Measurements from ENCODE around the gene LMNB1.
"Not testable (repeated sequence)": the region's sequence is repeated elsewhere in the genome, so short reads cannot be mapped to it uniquely, and the experiment has no call there.

Gene LMNB1

GRCh38 chr5:126852841-126853271, 75.9 kb downstream of the LMNB1 start:
- Histone ChIP-seq H3K27me3 (ENCODE audit: control insufficient read depth, insufficient read depth, low read length) (no peaks in the 10 kb centered on the region), H3K9ac (ENCODE audit: low read length) (no peak overlapping the region), H3K36me3 (ENCODE audit: control insufficient read depth, insufficient read depth, low read length) (no peaks in the 10 kb centered on the region), H3K4me1 (ENCODE audit: control insufficient read depth, insufficient read depth, low read length) (no peaks in the 10 kb centered on the region), H3K4me3 (ENCODE audit: low read length) (no peak overlapping the region), H3K9me3 (ENCODE audit: control insufficient read depth, low read length) (no peaks in the 10 kb centered on the region)

GRCh38 chr5:126853541-126854307, 76.8 kb downstream of the LMNB1 start:
- H3K9me3 ChIP-seq (ENCODE audit: control insufficient read depth, low read length); H3K4me3 ChIP-seq (ENCODE audit: low read length); H3K27me3 ChIP-seq (ENCODE audit: control insufficient read depth, insufficient read depth, low read length); H3K36me3 ChIP-seq (ENCODE audit: control insufficient read depth, insufficient read depth, low read length); H3K4me1 ChIP-seq (ENCODE audit: control insufficient read depth, insufficient read depth, low read length); H3K9ac ChIP-seq (ENCODE audit: low read length): not testable (repeated sequence)

- no peak overlapping the region for H3K9ac ChIP-seq (ENCODE audit: low read length)
- no peaks in the 10 kb centered on the region for H3K9me3 ChIP-seq (ENCODE audit: control insufficient read depth, low read length)
- no peaks in the 10 kb centered on the region for H3K36me3 ChIP-seq (ENCODE audit: control insufficient read depth, insufficient read depth, low read length)
- no peak overlapping the region for H3K4me3 ChIP-seq (ENCODE audit: low read length)
- H3K4me1 ChIP-seq (ENCODE audit: control insufficient read depth, insufficient read depth, low read length) = no peaks in the 10 kb centered on the region
- H3K27me3 ChIP-seq (ENCODE audit: control insufficient read depth, insufficient read depth, low read length) = no peaks in the 10 kb centered on the region
Measured at GRCh38 chr5:126854526-126855110, 77.7 kb downstream of the LMNB1 start.

GRCh38 chr5:126855266-126855665, 78.3 kb downstream of the LMNB1 start:
- Histone ChIP-seq H3K27me3 (ENCODE audit: control insufficient read depth, insufficient read depth, low read length) (no peaks in the 10 kb centered on the region), H3K9ac (ENCODE audit: low read length) (no peak overlapping the region), H3K4me3 (ENCODE audit: low read length) (no peak overlapping the region), H3K36me3 (ENCODE audit: control insufficient read depth, insufficient read depth, low read length) (no peaks in the 10 kb centered on the region), H3K4me1 (ENCODE audit: control insufficient read depth, insufficient read depth, low read length) (no peaks in the 10 kb centered on the region), H3K9me3 (ENCODE audit: control insufficient read depth, low read length) (no peaks in the 10 kb centered on the region)

GRCh38 chr5:126857472-126858410, 80.8 kb downstream of the LMNB1 start:
- H3K4me3 ChIP-seq (ENCODE audit: low read length) = no peak overlapping the region
- no peaks in the 10 kb centered on the region for H3K27me3 ChIP-seq (ENCODE audit: control insufficient read depth, insufficient read depth, low read length)
- no peaks in the 10 kb centered on the region for H3K36me3 ChIP-seq (ENCODE audit: control insufficient read depth, insufficient read depth, low read length)
- H3K9me3 ChIP-seq (ENCODE audit: control insufficient read depth, low read length) = no peaks in the 10 kb centered on the region
- H3K9ac ChIP-seq (ENCODE audit: low read length) = no peak overlapping the region
- H3K4me1 ChIP-seq (ENCODE audit: control insufficient read depth, insufficient read depth, low read length) = no peaks in the 10 kb centered on the region

GRCh38 chr5:126858441-126858840, 81.5 kb downstream of the LMNB1 start:
- H3K9me3 ChIP-seq (ENCODE audit: control insufficient read depth, low read length) = no peaks in the 10 kb centered on the region
- H3K9ac ChIP-seq (ENCODE audit: low read length) = no peak overlapping the region
- no peaks in the 10 kb centered on the region for H3K36me3 ChIP-seq (ENCODE audit: control insufficient read depth, insufficient read depth, low read length)
- H3K4me1 ChIP-seq (ENCODE audit: control insufficient read depth, insufficient read depth, low read length) = no peaks in the 10 kb centered on the region
- H3K4me3 ChIP-seq (ENCODE audit: low read length) = no peak overlapping the region
- no peaks in the 10 kb centered on the region for H3K27me3 ChIP-seq (ENCODE audit: control insufficient read depth, insufficient read depth, low read length)

- H3K36me3 ChIP-seq (ENCODE audit: control insufficient read depth, insufficient read depth, low read length) = no peaks in the 10 kb centered on the region
- H3K4me1 ChIP-seq (ENCODE audit: control insufficient read depth, insufficient read depth, low read length) = no peaks in the 10 kb centered on the region
- no peaks in the 10 kb centered on the region for H3K9me3 ChIP-seq (ENCODE audit: control insufficient read depth, low read length)
- H3K27me3 ChIP-seq (ENCODE audit: control insufficient read depth, insufficient read depth, low read length) = no peaks in the 10 kb centered on the region
- H3K9ac ChIP-seq (ENCODE audit: low read length) = no peak overlapping the region
- H3K4me3 ChIP-seq (ENCODE audit: low read length) = no peak overlapping the region
Measured at GRCh38 chr5:126863402-126863801, 86.5 kb downstream of the LMNB1 start.

- Histone ChIP-seq H3K9me3 (ENCODE audit: control insufficient read depth, low read length) (no peaks in the 10 kb centered on the region), H3K36me3 (ENCODE audit: control insufficient read depth, insufficient read depth, low read length) (no peaks in the 10 kb centered on the region), H3K4me3 (ENCODE audit: low read length) (no peak overlapping the region), H3K9ac (ENCODE audit: low read length) (no peak overlapping the region), H3K4me1 (ENCODE audit: control insufficient read depth, insufficient read depth, low read length) (no peaks in the 10 kb centered on the region), H3K27me3 (ENCODE audit: control insufficient read depth, insufficient read depth, low read length) (no peaks in the 10 kb centered on the region)
Measured at GRCh38 chr5:126864042-126864688, 87.2 kb downstream of the LMNB1 start.

- Histone ChIP-seq H3K4me3 (ENCODE audit: low read length) (no peak overlapping the region), H3K9ac (ENCODE audit: low read length) (no peak overlapping the region), H3K27me3 (ENCODE audit: control insufficient read depth, insufficient read depth, low read length) (no peaks in the 10 kb centered on the region), H3K4me1 (ENCODE audit: control insufficient read depth, insufficient read depth, low read length) (no peaks in the 10 kb centered on the region), H3K36me3 (ENCODE audit: control insufficient read depth, insufficient read depth, low read length) (no peaks in the 10 kb centered on the region), H3K9me3 (ENCODE audit: control insufficient read depth, low read length) (no peaks in the 10 kb centered on the region)
Measured at GRCh38 chr5:126865299-126865698, 88.4 kb downstream of the LMNB1 start.

GRCh38 chr5:126866851-126867636, 90.1 kb downstream of the LMNB1 start:
- no peaks in the 10 kb centered on the region for H3K36me3 ChIP-seq (ENCODE audit: control insufficient read depth, insufficient read depth, low read length)
- no peaks in the 10 kb centered on the region for H3K4me1 ChIP-seq (ENCODE audit: control insufficient read depth, insufficient read depth, low read length)
- no peak overlapping the region for H3K4me3 ChIP-seq (ENCODE audit: low read length)
- H3K27me3 ChIP-seq (ENCODE audit: control insufficient read depth, insufficient read depth, low read length) = no peaks in the 10 kb centered on the region
- no peak overlapping the region for H3K9ac ChIP-seq (ENCODE audit: low read length)
- no peaks in the 10 kb centered on the region for H3K9me3 ChIP-seq (ENCODE audit: control insufficient read depth, low read length)

GRCh38 chr5:126868338-126869004, 91.5 kb downstream of the LMNB1 start:
- no peaks in the 10 kb centered on the region for H3K27me3 ChIP-seq (ENCODE audit: control insufficient read depth, insufficient read depth, low read length)
- H3K36me3 ChIP-seq (ENCODE audit: control insufficient read depth, insufficient read depth, low read length) = no peaks in the 10 kb centered on the region
- no peaks in the 10 kb centered on the region for H3K9me3 ChIP-seq (ENCODE audit: control insufficient read depth, low read length)
- H3K4me3 ChIP-seq (ENCODE audit: low read length) = no peak overlapping the region
- H3K9ac ChIP-seq (ENCODE audit: low read length) = no peak overlapping the region
- H3K4me1 ChIP-seq (ENCODE audit: control insufficient read depth, insufficient read depth, low read length) = no peaks in the 10 kb centered on the region

All from mucosa of stomach (tissue), 1 donor.